ENCODE results near the gene FAM83E.

The FAM83E gene

DNA sequence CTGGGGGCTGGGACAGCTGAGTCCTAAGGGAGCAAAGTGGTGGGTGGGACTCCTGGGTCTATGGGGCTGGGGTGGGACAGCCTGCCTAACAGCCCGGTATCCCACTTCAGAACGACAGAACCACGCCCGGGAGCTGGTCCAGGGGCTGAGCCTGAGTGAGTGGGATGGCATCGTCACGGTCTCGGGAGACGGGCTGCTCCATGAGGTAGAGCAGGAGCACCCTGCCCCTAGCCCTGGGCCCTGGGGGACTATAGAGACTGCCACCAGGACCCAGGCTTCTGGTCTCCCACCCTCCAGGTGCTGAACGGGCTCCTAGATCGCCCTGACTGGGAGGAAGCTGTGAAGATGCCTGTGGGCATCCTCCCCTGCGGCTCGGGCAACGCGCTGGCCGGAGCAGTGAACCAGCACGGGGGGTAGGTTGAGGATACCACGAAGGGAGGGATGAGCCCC lies 13.0 kb upstream of the FAM83E start:
- DNase-seq: no peak

DNA sequence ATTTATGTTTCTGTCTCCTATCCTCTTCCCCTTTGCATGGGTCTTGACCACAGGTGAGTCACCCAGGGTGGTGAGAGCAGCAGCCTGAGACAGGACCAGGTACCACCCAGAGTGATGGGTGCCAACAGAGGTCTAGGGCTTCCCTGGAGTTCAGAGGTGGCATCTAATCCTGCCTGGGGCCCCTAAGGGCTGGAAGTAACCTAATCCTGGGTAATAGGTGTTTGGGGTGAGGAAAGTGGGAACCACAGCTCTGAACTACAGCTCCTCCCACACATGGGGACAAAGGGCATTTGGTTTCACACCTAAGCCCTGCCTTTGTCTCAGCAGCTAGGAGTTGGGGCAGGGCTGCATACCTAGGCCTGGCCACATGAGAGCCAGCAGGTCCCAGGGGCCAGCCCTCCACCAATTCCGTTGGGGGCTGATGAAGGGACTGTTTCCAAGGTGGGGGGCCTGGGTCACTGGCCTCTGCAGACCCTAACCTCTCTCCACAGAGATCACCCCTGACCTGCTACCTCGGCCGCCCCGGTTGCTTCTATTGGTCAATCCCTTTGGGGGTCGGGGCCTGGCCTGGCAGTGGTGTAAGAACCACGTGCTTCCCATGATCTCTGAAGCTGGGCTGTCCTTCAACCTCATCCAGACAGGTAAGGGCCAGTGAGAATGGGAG lies 12.5 kb upstream of the FAM83E start:
- DNase-seq: no peak

DNA sequence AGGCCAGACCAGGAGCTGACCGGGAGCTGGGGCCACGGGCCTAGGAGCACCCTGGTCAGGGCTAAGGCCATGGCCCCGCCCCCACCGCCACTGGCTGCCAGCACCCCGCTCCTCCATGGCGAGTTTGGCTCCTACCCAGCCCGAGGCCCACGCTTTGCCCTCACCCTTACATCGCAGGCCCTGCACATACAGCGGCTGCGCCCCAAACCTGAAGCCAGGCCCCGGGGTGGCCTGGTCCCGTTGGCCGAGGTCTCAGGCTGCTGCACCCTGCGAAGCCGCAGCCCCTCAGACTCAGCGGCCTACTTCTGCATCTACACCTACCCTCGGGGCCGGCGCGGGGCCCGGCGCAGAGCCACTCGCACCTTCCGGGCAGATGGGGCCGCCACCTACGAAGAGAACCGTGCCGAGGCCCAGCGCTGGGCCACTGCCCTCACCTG lies 11.0 kb upstream of the FAM83E start:
- no peak for DNase-seq

DNA sequence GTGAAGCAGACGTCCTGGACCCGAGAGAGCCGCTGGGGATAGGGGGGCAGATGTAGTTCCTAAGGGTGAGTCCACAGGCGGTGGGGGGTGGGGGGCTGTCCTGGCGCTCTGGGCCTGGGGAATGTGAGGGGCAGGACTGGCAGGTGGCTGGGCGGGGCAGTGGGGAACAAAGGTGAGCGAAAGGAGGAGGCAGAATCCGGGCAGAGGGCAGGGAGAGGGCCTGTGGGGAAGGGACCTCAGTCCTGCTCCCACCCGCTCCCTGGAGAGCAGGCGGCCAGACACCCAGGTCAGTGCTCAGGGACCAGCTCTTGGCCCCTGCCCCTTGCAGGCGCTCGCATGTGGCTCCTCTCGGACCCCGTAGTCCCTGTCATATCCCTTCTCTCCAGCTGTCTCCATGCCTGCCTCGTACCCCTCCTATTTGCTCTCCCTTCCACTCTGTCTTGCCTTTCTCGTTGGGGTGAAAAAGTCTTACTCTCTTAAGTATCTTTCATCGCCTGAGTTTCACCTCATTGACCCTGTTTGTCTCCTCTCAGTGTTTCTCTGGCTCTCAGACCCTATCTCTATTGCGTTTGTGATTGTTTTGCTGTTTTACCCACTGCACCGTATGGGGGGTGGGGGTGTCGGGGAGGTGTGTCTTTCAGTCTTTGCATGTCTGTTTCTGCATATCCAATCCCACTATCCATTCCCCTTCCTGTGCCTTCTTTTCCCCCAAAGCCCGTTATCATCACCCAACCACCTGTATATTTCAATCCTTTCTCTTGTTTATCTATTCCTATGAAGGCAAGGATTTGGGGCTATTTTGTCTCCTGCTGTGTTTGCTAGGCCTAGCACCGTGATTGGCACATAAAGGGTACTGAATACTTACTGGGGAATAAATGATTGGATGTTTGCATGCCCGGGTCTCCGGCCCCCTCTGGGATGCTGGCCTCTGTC lies 10.2 kb upstream of the FAM83E start:
- no peak for DNase-seq

DNA sequence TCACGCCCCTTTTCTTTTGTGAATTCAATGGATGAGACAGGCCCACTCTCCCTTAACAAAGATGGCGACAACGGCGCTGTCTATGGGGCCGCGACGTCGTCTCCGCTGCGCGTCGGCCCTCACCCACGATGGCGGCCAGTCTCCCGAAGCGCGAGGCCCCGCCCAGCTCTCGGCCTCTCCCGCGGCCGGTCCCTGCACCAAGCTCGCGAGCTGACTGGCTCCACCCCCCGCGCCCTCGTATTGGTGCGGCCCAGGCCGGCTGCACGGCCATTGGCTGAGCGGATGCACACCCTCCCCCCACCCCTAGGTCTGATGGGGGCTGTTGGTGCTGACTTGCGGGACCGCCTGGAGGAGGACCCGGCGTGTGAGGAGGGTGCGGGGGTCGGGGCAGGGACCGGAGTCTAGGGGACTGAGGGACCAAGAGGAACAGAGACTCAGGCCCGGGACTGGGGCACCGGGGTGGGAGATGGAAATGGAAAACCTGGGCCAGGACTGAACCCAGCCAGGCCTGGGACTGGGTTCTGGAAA lies 9.3 kb upstream of the FAM83E start:
- DNase-seq: peak; percentile 92

DNA sequence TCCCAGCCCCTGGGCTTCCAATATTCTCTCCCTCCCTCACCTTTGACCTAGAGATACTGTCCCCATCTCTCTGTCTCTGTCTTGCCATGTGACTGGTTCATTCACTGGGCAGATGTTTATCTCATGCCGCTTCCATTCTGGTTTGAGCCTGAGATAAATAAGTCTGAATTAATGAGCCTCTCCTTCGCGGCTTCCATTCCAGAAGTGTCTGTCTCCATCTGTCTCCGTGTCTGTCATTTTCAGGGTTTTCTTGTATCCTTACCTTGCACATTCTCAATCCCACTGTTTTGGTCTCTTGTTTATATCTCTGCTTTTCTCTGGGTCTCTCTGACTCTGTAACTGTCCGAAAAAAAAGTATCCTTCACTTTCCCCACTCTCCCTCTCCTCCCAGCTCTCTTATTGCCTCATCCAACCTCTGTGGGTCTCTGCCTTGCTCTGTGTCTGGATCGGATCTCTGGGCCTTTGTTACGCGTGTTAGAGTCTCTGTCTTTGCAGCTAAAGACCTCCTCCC lies 8.7 kb upstream of the FAM83E start:
- DNase-seq: no peak

DNA sequence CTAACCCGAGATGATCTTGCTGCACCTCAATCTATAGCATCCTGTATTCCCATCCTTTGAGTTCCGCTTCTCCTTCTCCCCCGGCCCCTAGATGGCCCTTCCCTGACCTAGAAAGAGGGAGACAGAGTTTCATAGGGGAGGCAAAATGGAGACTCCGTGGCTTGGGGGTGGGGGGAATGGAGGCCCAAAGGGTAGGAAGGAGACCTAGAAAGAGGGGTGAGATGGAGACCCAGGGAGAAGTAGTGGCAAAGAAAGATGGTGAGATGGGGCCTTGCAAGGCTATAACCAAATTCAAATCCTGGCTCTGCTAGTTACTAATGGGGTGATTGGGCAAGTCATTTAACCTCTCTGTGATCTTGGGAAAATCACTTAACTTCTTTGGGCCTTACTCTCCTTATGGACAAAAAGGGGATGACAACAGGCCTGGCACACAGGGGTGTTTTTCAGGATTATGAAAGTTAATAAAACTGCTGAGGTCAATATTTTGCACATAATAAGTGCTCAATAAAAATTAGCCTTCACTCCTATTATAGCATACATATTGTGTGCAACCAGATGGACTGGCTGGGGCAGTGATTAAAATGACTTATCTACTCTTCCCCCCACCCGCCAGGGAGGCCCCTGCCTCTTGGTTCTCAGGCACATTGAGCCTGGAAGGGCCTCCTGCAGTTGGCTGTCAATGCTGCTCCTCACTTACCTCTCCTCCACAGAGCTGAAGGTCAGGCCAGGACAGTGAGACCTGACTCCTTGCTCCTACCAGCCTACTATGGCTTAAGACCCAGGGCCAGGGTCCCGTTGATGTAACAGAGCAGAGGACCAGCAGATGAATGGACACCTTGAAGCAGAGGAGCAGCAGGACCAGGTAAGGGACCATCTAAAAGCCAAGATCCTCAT lies 5.1 kb upstream of the FAM83E start:
- no peak for DNase-seq

DNA sequence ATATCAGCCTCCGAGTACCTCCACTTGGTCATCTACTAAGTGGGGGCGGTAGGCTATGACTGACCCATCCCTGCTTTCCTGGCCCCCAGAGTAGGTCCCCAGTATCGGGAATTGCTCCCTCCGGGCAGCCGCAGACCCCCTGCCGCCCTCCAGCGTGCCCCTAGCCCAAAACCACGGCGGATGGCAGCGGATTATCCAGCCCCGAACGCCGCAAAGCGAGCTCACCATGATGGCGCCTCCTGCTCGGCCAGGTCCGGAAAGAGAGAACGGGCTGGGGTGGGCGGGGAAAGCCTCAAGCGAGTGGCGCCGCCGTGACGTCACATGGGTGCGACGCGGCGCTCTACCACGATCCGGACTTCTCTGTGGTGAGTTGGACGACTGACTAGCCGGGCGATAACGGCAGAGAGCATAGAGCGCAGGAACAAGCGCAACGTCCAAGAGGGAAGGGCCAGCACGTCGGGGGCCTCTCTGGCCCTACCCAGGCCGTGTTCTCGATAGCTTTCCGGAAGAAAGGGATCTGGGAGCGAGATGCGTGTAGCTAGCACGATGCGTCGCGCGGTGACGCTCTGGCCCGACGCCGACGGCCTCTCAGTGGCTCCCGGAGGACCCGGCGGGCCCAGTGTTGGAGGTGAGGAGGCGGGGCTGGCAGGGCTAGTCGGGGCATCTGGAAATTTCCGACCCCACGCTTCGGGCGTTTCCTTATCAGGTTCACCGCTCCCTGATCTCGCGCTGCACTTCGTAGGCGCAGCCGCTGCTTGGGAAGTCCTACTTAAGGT lies 4.2 kb upstream of the FAM83E start, which contains the start of the genes RPL18 and SPHK2:
RPL18 (minus strand) TSS at position 263 of the 776 bp plus-strand sequence; CDS start at position 228, 35 bp downstream.
SPHK2 (plus strand) TSS at position 591 of the 776 bp plus-strand sequence. CDS start 1,009 bp downstream, outside the sequence.
- DNase-seq: peak; percentile 92

DNA sequence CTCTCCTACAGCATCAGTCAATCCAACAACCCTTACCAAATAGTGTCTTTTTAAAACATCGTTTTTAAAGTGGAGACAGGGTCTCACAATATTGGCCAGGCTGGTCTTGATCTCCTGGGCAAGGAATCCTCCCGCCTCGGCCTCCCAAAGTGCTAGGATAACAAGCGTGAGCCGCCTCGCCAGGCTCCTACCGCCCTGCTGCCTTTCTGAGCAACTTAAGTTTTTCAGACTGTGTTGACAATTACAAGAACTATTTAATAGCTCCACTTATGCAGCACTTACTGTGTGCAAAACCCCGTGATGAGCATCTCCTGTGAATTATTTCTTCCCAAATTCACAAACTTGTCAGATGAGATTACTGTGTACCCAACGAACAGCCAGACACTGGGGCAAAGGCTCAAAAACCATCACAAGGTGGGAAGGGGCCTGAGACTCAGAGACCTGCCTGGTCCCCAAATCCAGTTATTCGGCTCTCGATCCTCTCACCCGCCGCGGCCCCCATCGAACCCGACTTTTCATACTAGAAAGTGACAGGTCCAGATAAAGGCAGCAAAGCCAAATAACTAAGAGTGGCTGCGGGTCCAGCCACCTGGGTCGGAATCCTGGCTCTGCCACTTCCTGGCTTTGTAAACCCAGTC lies 3.5 kb upstream of the FAM83E start:
- no peak for DNase-seq

DNA sequence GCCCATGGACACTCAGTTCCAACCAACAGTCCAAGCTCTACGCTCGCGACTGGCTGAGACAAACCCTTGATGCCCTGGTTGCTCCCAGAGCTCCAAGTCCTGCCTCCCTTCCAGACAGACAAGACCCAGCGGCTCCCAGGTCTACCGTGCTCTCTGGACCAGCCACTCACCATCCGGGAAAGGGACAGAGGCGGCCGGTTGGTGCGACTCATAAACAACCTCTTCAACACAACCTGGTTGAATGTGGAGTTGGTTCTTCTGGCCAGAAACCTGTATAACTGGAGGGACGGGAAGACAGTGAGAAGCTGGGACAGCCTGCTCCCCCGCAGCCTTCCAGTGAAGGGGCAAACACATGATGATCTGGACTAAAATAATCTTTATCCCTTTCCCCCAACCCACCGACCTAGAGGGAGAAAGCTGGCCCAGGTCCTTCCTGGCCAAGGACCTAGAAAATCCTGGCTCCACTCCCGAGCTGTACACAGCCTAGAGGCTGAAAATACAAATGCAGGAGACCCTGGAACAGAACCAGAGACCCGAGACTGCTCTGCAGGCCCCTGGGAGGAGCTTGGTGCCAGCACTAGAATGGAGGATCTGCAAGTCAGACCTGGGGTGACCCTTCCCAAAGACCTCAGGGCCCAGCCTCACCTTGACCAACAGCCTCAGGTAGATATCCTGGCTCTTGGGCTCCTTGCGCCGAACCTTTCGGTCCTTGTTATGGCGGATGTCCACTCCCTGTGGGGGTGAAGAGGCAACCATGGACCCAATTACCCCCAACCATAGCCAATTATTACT lies 2.5 kb upstream of the FAM83E start:
- DNase-seq: no peak

DNA sequence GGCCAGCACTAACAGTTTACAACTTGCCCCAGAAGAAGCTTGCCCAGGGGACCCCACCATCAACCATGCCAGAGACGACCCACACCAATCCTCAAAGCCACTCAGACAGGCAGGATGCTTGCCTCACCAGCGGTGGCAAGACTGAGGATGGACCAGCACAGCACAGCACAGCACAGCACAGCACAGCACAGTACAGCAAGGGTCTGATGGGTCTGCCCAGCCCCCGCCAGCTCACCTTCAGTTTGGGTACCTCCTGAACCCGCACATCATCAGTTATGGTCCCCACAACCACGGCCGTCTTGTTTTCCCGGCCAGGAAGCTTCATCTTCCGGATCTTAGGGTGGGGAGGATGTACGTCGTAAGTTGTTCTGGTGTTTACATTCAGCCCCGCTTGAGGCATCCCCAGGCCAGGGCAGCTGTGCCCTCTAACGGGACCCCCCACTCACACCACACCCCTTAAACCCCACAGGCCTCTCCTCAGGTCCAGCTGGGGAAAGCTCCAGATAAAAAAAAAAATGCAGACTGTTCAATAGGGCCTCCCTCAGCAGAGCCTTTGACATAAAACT lies 1.7 kb upstream of the FAM83E start:
- DNase-seq: no peak

DNA sequence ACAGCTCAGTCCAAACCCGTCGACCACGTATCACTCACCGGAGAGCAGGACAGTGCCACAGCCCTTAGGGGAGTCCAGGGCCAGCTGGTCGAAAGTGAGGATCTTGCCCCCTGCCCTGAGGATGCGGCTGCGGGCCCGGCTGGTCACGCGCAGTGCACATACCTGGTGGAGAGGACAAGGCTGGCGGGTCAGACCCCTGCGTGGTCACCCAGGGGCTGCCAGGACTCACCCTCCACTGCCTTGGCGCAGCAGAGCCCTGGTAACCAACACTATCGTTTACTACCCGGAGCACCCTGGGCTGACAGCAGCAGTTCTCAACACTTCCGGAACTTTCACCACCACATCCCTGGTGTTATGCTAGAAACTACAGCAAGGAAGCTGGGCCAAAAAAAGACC lies 1.2 kb upstream of the FAM83E start:
- no peak for DNase-seq

DNA sequence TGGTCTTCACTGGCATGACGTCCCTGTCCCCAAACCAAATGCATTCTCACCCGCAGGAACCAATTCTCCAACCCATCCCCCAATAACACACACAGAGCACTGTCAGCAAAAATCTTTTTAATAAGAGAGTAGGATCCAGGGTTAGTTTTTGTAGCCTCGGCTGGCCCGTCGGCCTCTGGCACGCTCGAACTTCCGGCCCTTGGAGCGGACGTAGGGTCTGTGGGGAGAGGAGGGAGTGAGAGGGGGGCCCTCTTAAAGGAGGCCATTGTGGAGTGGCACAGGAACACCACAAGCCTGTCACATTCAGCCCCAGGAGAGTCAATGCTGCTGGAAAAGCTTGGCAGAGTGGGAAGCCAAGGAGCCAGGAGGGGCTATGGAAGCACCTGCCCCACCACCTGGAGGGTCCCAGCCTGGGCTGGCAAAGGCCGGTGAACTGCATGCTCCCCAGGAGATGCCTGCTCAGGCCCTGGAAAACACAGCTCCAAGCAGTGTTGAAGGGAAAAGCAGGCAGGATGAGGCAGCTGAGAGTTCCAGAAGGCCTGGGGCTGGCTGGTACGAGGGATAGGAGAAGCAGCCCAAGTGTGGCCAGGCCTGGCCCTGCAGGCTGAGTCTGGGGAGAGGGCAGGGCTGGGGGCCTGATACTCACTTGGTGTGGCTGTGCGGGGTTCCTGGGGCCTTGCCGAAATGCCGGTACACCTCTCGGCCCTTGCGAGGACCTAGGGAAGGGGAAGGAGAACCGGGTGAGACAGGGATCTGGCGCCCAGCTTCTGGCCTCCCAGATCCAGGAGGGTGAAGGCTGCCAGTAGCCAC lies 560 bp upstream of the FAM83E start:
- no peak for DNase-seq

DNA sequence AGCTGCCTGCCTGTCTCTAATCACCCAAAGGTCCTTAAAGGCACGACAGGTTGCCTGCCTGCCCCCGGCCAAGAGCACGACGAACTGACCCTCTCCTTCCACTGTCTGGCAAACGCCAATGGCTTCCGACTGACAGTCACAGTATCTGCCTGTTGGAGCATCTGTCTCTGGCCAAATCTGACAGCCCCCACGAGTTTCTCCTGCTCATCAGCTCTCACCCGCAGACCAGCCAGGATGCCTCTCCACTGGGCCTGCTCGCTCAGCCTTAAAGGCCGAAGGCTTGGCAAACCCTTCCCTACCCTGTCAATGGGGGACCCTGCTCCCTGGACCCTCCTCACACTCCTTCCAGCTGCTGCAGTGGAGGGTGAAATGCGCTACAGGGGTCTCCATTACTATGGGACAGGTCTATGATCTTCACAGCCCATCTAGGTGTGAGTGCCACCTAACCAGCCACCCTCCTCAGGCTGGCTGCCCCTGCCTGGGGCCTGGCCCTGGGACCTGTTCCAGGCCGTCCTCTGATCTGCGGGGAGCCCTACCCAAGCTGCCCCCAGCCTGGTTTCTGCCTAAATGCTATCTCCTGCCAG lies 932 bp downstream of the FAM83E start:
- DNase-seq: no peak

DNA sequence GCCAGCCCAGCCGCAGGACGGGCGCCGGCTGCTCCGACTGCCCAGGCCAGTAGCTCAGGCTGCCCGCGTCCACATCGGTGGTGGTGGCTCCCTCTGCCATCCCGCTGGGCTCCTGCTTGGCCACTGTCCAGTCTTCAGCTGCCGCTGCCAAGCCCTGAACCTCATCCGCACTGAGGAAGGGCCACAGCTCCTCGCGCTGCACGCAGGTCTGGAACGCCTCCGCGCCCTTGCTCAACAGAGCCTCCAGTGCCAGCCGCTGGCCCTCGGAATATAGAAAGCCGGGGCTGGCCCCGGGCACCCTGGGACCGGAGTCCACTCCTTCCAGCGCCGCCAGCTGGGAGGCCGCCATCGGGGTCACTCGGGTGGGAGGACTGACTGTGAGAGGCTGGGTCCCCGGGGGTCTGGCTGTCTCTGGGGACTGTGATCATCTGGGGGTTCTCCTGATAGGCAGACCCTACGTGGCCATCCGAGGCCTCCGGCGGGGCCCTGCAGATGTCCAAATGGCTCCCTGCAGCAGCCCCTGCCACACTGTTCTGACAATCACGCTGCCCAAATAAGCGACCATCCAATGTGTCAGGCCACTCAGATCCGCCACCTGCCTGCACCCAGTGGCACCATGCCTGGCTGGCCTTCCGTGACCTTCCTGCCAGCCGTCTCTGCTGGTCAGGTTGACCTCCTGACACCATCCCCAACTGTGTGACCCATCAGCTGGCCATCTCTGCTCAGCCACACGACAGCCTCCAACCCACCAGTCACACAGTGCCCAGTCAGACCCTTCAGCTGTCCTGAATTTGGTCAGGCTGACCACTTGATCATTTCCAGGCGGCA lies 1.6 kb downstream of the FAM83E start:
- DNase-seq: no peak

DNA sequence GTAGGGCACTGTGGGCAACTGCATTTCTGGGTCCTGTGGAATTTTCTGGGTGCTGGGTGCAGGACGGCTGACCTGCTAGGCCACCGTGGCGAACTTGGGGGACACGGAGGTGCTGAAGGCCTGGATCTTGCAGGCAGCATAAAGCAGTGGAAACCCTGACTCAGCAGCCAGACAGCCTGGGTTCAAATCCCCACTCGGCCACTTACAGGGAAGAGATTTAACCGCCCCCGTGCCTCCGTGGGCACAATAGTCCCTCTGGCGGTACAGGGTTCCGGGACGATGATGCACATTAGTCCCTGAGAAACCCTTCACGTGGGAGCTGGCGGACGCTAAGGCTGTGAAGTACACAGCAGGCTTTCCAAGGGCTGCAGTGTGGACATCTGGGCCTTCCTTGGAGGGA lies 3.0 kb downstream of the FAM83E start:
- no peak for DNase-seq

DNA sequence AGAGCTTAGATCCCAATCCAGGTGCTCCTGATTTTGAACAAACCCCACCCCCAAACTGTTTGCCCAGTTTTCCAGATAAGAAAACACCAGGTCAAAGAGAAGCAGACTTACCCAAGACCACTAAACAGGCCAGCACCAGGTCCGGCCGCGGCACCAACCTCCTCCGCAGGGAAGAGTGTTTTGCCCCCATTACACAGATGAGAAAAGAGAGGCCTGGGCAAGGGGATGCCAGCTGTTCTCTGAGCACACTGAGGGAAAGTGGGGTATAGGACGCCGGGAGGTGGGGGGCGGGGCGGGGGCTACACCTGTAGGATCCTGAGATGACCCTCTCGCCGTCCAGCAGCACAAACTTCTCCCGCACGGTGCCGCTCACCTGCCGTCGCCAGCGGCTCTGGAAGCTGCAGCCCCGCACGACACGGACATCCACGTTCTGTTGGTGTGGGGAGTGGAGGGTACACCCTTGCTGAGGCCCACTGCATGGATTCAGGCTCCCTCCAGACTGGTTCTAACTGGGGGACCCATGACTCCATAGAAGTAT lies 5.2 kb downstream of the FAM83E start:
- no peak for DNase-seq

All from activated T-cell treated with anti-CD3 and anti-CD28 coated beads for 4 hours (primary cell).